BE2C (cell line): ENCODE results near the gene MRPL37.

Experiments used
- DNase-seq: peaks from one replicate; pipeline ENCODE4 v3.0.0-alpha.2; 2020
- H3K27me3 ChIP-seq: fragments of 250-450 bp; sonication (Bioruptor Pico); 2 replicates; pipeline ENCODE4 v1.5.1; 2020; ENCODE audit warnings: mild to moderate bottlenecking
- H3K36me3 ChIP-seq: fragments of 250-450 bp; sonication (Bioruptor Pico); 2 replicates; pipeline ENCODE4 v1.5.1; 2020; ENCODE audit warnings: mild to moderate bottlenecking
- H3K4me1 ChIP-seq: fragments of 250-450 bp; sonication (Bioruptor Pico); 2 replicates; pipeline ENCODE4 v1.5.1; 2020
- H3K4me3 ChIP-seq: 2 replicates; pipeline ENCODE4 v1.5.1; 2011; ENCODE audit warnings: low read depth, low read length
- H3K9me3 ChIP-seq: fragments of 250-450 bp; sonication (Bioruptor Pico); 2 replicates; pipeline ENCODE4 v1.5.1; 2020
- TF ChIP-seq, protein P1 (sequence below): IDR thresholded peaks from 2 replicates; pipeline ENCODE4 v1.5.1; 2012; ENCODE audit warnings: mild to moderate bottlenecking, low read depth, low read length

Gene MRPL37

DNA sequence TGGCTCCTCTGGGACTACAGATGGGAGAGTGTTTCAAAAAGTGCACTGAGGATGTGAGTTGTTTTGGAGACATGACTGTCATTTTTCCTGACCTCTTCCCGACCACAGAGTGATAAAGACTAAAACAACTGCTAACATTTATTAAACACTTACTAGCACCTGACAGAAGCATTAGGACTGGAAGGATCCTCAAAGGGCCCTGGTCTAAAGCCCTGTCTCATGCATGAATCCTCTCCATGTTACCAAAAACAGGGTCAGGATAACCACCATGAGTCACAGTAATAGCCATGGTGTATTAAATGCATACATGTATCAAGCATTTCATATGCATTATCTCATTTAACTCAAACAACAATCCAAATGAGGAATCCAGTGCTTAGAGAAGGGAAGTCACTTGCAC lies 11.7 kb upstream of the MRPL37 start:
- no peak for DNase-seq
- Histone ChIP-seq H3K4me3 (no peak overlapping the region), H3K27me3 (no peaks in the 10 kb centered on the region), H3K9me3 (no peaks in the 10 kb centered on the region), H3K36me3 (no peaks in the 10 kb centered on the region), H3K4me1 (no peaks in the 10 kb centered on the region)
- TF ChIP-seq, protein P1, sequence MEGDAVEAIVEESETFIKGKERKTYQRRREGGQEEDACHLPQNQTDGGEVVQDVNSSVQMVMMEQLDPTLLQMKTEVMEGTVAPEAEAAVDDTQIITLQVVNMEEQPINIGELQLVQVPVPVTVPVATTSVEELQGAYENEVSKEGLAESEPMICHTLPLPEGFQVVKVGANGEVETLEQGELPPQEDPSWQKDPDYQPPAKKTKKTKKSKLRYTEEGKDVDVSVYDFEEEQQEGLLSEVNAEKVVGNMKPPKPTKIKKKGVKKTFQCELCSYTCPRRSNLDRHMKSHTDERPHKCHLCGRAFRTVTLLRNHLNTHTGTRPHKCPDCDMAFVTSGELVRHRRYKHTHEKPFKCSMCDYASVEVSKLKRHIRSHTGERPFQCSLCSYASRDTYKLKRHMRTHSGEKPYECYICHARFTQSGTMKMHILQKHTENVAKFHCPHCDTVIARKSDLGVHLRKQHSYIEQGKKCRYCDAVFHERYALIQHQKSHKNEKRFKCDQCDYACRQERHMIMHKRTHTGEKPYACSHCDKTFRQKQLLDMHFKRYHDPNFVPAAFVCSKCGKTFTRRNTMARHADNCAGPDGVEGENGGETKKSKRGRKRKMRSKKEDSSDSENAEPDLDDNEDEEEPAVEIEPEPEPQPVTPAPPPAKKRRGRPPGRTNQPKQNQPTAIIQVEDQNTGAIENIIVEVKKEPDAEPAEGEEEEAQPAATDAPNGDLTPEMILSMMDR: no peak

DNA sequence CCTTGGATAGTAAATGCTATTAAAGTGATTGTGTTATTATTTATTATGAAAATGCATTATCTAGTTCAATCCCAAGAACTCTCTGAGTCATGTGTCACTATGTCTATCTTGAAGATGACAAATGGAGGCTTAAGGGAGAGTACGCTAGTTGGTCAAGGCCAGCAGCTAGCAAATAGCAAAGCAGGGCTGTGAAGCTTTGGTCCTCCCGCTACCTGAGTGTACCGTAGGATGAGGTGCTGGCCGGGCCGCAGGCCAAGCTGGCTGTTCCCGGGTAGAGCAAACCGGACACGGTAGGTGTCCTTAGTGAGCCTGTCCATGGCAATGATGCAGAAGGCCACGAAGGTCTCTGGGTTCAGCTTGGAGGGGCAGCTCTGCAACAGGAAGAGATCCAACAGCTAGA lies 9.4 kb upstream of the MRPL37 start:
- Histone ChIP-seq H3K36me3 (no peaks in the 10 kb centered on the region), H3K27me3 (no peaks in the 10 kb centered on the region), H3K4me1 (no peaks in the 10 kb centered on the region), H3K9me3 (no peaks in the 10 kb centered on the region), H3K4me3 (no peak overlapping the region)
- TF ChIP-seq, protein P1: no peak
- no peak for DNase-seq

DNA sequence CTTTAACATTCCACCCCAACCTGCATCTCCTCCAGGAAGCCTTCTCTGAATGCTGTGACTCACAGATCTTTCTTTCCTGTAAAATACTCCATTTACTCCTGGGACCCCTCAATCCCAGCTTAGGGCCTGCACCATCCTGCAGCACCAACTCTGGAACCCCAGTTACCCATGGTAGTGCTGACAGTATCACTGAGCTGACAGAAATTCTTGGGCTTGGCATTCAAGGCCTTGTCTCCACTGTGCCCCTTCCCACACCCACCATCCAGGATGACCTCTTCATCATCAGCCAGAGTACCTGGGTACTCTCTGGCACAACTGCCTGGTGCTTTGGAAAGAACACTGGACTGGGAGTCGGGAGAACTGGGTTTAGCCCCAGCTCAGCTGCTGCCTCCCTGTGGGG lies 8.4 kb upstream of the MRPL37 start:
- H3K36me3 ChIP-seq: no peaks in the 10 kb centered on the region
- DNase-seq: no peak

DNA sequence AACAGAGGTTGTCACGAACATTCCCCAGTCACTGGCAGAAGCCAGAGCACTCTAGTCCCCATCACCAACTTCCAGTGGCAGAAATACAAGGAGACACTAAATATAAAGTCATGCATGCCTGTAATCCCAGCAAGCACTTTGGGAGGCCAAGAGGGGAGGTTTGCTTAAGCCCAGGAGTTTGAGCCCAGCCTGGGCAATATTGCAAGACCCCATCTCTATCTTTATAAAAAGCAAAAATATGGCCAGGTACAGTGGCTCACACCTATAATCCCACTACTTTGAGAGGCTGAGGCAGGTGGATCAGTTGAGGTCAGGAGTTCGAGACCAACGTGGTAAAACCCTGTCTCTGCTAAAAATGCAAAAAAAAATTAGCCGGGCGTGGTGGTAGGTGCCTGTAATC lies 6.5 kb upstream of the MRPL37 start:
- no peaks in the 10 kb centered on the region for H3K9me3 ChIP-seq
- DNase-seq: no peak
- H3K4me1 ChIP-seq: no peaks in the 10 kb centered on the region

More for the DNA sequence above, 8.4 kb upstream of the MRPL37 start:
- Histone ChIP-seq H3K27me3 (no peaks in the 10 kb centered on the region), H3K9me3 (no peaks in the 10 kb centered on the region), H3K4me1 (no peaks in the 10 kb centered on the region), H3K4me3 (no peak overlapping the region)
- TF ChIP-seq, protein P1: no peak

DNA sequence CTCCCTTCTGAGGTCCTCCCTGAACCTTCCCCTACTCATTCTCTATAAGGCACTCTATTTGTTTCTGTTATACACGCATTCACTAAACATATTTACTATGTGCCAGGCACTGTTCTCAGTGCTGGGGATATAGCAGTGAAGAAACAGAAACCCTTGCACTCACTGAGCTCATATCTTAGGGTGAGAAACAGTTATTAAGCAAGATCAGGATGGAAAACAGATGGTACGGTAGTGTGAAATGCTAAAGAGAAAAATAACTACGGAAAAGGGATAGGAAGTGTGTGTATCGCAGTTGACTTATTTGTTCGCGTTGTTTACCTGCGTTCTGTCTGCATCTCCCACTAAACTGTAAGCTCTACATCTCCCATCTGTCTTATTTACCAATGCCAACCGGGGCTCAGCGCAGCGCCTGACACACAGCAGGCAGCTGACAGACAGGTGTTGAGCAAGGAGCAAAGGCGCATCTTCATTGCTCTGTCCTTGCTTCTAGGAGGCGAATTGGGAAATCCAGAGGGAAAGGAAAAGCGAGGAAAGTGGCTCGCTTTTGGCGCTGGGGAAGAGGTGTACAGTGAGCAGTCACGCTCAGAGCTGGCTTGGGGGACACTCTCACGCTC lies 709 bp upstream of the MRPL37 start:
- Histone ChIP-seq H3K36me3 (no peaks in the 10 kb centered on the region), H3K9me3 (no peaks in the 10 kb centered on the region), H3K4me1 (no peaks in the 10 kb centered on the region), H3K4me3 (peak overlapping the region; percentile 82), H3K27me3 (no peaks in the 10 kb centered on the region)
- TF ChIP-seq, protein P1: no peak
- DNase-seq: no peak

More for the DNA sequence above, 6.5 kb upstream of the MRPL37 start:
- TF ChIP-seq, protein P1: no peak
- H3K4me3 ChIP-seq: no peak overlapping the region
- no peaks in the 10 kb centered on the region for H3K27me3 ChIP-seq
- no peaks in the 10 kb centered on the region for H3K36me3 ChIP-seq

DNA sequence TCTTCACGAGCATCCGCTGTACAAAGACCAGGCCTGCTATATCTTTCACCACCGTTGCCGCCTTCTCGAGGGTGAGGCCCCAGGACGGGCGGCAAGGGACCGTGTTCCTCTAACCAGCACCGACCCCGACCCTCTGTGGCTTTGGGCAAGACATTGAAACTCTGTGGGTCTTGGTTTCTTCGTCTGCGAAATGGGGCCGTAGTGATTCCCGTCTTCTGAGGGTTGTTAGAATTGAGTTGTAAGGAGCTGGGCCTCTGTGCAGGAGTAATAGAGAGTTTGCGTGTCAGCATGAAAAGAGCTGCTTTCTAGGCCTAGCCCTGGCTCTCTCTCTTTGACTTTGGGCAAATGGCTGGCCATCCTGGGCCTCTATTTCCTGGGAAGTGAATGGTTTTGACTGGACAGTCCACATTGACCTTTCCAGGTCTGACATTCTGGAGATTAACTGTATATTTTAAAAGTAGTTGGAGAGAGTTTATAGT lies 591 bp downstream of the MRPL37 start:
- TF ChIP-seq, protein P1: no peak
- no peaks in the 10 kb centered on the region for H3K9me3 ChIP-seq
- peak overlapping the region; percentile 82 for H3K4me3 ChIP-seq
- no peaks in the 10 kb centered on the region for H3K4me1 ChIP-seq
- peaks cover 9% of the 10 kb centered on the region; the same call in 1 of the 2 replicates for H3K36me3 ChIP-seq
- no peak for DNase-seq
- H3K27me3 ChIP-seq: no peaks in the 10 kb centered on the region
